Ishikawa (cell line): ENCODE results near the gene TCP11.

ENCODE experiments used
- CEBPB ChIP-seq: IDR thresholded peaks from 2 replicates; pipeline ENCODE4 v1.6.1; 2012
- CREB1 ChIP-seq: IDR thresholded peaks from 2 replicates; pipeline ENCODE4 v1.6.1; 2012; ENCODE audit warnings: low read depth
- EGR1 ChIP-seq: IDR thresholded peaks from 2 replicates; pipeline ENCODE4 v1.6.1; 2012
- EP300 ChIP-seq: IDR thresholded peaks from 2 replicates; pipeline ENCODE4 v1.6.1; 2012; ENCODE audit warnings: borderline replicate concordance
- FOXM1 ChIP-seq: IDR thresholded peaks from 2 replicates; pipeline ENCODE4 v1.6.1; 2012; ENCODE audit warnings: low read depth, borderline replicate concordance
- MAX ChIP-seq: IDR thresholded peaks from 2 replicates; pipeline ENCODE4 v1.6.1; 2012
- NFIC ChIP-seq: IDR thresholded peaks from 2 replicates; pipeline ENCODE4 v1.6.1; 2012
- RAD21 ChIP-seq: IDR thresholded peaks from 2 replicates; pipeline ENCODE4 v1.6.1; 2012; ENCODE audit warnings: low read depth
- REST ChIP-seq: IDR thresholded peaks from 2 replicates; pipeline ENCODE4 v1.6.1; 2012; ENCODE audit warnings: low read depth, mild to moderate bottlenecking
- TAF1 ChIP-seq: IDR thresholded peaks from 2 replicates; pipeline ENCODE4 v1.6.1; 2012; ENCODE audit warnings: low read depth, mild to moderate bottlenecking
- TCF12 ChIP-seq: IDR thresholded peaks from 2 replicates; pipeline ENCODE4 v1.6.1; 2012; ENCODE audit warnings: low read depth
- TEAD4 ChIP-seq: IDR thresholded peaks from 2 replicates; pipeline ENCODE4 v1.6.1; 2012
- YY1 ChIP-seq: IDR thresholded peaks from 2 replicates; pipeline ENCODE4 v1.6.1; 2012; ENCODE audit warnings: low read depth
- ZBTB7A ChIP-seq: IDR thresholded peaks from 2 replicates; pipeline ENCODE4 v1.6.1; 2012; ENCODE audit warnings: low read depth
- TF ChIP-seq, protein P1 (sequence below): IDR thresholded peaks from 2 replicates; pipeline ENCODE4 v1.6.1; 2012

Gene TCP11

GRCh38 chr6:35136185-35136584 lies 5.0 kb downstream of the TCP11 start:
- TF ChIP-seq EP300 (no peak), TAF1 (no peak), CEBPB (no peak), EGR1 (no peak)
- TF ChIP-seq, protein P1, sequence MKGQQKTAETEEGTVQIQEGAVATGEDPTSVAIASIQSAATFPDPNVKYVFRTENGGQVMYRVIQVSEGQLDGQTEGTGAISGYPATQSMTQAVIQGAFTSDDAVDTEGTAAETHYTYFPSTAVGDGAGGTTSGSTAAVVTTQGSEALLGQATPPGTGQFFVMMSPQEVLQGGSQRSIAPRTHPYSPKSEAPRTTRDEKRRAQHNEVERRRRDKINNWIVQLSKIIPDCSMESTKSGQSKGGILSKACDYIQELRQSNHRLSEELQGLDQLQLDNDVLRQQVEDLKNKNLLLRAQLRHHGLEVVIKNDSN = no peak

DNA sequence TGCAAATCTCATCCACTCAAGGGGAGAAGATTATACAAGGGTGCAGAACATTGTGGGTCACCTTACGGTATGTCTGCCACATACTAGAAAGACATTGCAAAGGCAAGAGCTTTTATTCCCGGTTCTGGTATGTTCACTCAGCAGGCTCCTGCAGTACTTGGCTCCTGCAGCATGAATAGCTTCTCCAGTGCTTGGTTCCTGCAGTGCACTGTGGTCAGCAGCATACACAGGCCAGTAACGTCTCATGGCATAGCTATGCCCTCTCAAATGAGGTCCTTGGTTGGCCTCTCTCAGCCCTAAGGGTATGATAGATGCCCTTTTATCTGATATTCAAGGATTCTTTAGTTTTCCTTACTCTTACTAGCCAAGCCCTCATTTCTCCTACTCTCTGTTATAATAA lies 12.6 kb downstream of the TCP11 start:
- TF ChIP-seq RAD21 (no peak), TAF1 (no peak), ZBTB7A (no peak), FOXM1 (no peak)
- TF ChIP-seq, protein P1 = no peak

- TF ChIP-seq CEBPB (no peak), NFIC (no peak), CREB1 (no peak), TCF12 (no peak)
Measured at GRCh38 chr6:35128042-35128441, 13.1 kb downstream of the TCP11 start.

DNA sequence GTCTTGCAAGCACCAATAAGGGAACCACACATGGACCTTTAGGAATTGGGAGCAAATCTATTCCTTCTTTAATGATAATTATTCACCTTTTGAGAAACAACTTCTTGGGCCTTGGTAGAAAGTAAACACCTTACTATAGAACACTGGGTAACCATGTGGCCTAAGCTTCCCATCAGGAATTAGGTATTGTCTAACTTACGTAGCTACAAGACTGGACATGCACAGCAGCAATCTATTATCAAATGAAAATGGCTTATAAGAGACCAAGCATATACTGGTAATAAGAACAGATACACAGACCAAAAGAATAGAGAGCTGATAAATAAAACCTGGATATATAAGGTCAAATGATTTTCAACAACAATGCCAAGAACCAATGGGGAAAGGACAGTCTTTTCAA lies 16.8 kb downstream of the TCP11 start:
- TF ChIP-seq CREB1 (no peak), MAX (no peak)

DNA sequence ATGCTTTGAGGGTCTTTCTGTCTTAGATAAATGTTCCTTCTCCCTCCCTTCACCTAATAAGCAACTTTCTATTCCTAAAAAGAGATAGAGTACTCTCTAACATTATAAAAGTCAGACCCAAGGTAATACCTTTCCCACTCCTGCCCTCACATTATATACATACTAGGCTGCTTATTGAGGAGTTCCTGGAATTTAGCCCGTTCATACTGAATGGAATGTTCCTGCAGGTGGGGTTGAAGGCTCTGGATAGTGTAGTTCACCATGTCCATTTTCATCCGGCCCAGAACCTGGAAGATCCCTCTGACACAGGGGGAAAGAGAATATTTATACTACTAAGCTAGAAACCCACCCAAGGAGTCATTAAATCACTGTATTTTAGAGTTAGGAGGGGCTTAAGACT lies 20.4 kb downstream of the TCP11 start:
- TF ChIP-seq TCF12 (no peak), TAF1 (no peak), ZBTB7A (no peak), RAD21 (no peak)
- TF ChIP-seq, protein P1 = no peak

GRCh38 chr6:35108309-35108885 lies 32.7 kb downstream of the TCP11 start:
- TF ChIP-seq RAD21 (no peak), EGR1 (no peak), YY1 (no peak), MAX (no peak), NFIC (no peak), EP300 (no peak)
- TF ChIP-seq, protein P1 = no peak

GRCh38 chr6:35105078-35105477 lies 36.1 kb downstream of the TCP11 start:
- no peak for TF ChIP-seq NFIC
- no peak for TF ChIP-seq EP300
- no peak for TF ChIP-seq RAD21
- TF ChIP-seq TAF1 = no peak
- TF ChIP-seq, protein P1 = no peak
- no peak for TF ChIP-seq EGR1
- no peak for TF ChIP-seq YY1
- no peak for TF ChIP-seq TEAD4
- TF ChIP-seq ZBTB7A = no peak
- TF ChIP-seq MAX = no peak
- no peak for TF ChIP-seq CEBPB
- TF ChIP-seq CREB1 = no peak
- TF ChIP-seq FOXM1 = no peak
- no peak for TF ChIP-seq REST
- no peak for TF ChIP-seq TCF12
